GM21526 (cell line): ENCODE measurements around the gene ACOX1.

Experiments used
- ATAC-seq: cut with Tn5 transposase; IDR thresholded peaks from one replicate; pipeline ENCODE4 v1.9.1; 2021; ENCODE audit warnings: moderate library complexity; ENCODE audit not compliant: unreplicated experiment, low FRiP score

ACOX1 gene

GRCh38 chr17:75894049-75894733, 84.8 kb downstream of the ACOX1 start:
- ATAC-seq = no peak

GRCh38 chr17:75893305-75894048, 85.5 kb downstream of the ACOX1 start:
- ATAC-seq = no peak

DNA sequence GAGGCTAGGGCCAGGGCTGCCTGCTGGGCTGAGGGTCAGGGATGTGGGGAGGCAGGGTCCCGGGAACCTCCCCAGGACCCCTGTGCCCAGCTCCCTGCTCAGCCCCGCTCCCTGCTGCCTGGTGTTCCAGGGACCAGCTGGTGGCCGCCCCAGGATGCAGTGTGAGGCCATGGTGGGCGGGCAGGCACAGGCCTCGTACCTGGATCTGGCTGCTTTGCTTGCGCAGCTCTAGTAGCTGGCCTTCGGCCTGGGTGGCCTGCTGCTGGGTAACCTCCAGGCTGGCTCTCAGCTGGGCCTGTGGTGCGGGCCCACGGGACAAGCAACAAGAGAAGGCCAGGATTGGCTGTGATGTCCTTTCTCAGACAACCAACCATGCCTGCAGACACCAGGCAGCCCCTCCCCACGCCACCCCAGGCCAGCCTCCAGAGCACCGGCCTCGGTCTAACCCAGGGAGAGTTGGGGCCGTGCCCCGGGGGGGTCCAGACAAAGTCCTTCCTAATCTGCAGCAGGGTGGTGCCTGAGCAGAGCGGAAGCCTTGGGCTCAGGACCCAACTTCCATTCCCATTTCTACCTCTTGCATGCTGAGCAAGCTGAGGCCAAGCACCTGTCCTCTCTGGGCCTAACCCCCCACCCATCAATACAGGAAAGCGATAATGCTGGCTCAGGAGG, 86.3 kb downstream of the ACOX1 start:
- no peak for ATAC-seq

- ATAC-seq = no peak
Observed at GRCh38 chr17:75891605-75892555, 87.1 kb downstream of the ACOX1 start.
